ACHN (cell line): ENCODE data around the gene NUBP1.
"Not testable (repeated sequence)": the region's sequence is repeated elsewhere in the genome, so short reads cannot be mapped to it uniquely, and the experiment has no call there.

Experiments used
- DNase-seq: peaks from one replicate; pipeline ENCODE4 v3.0.0-alpha.2; 2015
- in situ Hi-C: cut with HindIII; loops from 2 replicates; pipeline ENCODE4 v1.10.0; 2017; ENCODE audit warnings: low sequenced_read_pairs, low pct_ligation_motif_present, low pct_unique_long_range_greater_than_20kb

Gene NUBP1

DNA sequence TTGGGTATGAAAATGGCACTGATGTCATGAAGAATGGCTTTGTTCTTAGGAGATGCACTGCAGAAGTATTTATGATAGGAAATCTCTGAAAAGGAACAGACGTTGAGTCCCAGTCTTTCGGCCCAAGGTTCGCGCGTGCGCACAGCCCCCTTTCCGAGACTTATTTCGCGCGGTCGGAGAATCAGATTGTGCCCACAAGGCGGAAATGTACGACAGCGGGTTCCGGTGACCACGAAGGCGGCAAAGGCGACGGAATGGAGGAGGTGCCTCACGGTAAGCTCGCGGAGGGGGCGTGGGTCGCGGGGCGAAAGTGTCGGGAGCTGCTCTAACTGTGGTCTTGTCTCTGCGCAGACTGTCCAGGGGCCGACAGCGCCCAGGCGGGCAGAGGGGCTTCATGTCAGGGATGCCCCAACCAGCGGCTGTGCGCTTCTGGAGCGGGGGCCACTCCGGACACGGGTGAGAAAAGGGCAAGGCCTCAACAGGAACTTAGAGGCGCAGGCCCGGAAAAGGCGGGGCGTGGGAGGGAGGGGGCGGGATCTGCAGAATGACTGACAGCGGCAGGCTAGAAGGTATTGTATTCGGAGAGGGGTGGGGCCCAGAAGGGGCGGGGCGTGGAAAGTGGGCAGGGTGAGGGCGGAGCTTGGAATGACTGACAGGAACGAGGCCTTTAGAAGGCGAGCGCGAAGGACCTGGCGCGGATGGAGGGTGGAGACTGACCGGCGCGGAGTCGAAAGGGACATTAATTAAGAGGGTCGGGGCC lies at the start of gene NUBP1:
TSS of gene NUBP1 (plus strand) at position 233 of the 760 bp plus-strand sequence. CDS start at position 255, 22 bp downstream.
- peak; percentile 98 for DNase-seq
- in situ Hi-C loops, result loop anchor here (25.0 kb wide), 2 partner anchors 194 to 231 kb away; partner anchors contain the start of genes CLEC16A and DEXI

GRCh38 chr16:10693889-10694288 lies 49.8 kb upstream of the NUBP1 start:
- DNase-seq, result no peak
- in situ Hi-C loops, result no loop called here

- in situ Hi-C loops, result no loop called here
- no peak for DNase-seq
Measured at GRCh38 chr16:10694306-10694705, 49.3 kb upstream of the NUBP1 start.

GRCh38 chr16:10694830-10695229 lies 48.8 kb upstream of the NUBP1 start, which contains the start of gene TEKT5:
Gene TEKT5 (minus strand): TSS chr16:10694930. CDS start chr16:10694873, 57 bp downstream.
- DNase-seq, result no peak
- in situ Hi-C loops, result no loop called here

- in situ Hi-C loops, result no loop called here
- no peak for DNase-seq
Measured at GRCh38 chr16:10699756-10700155, 43.9 kb upstream of the NUBP1 start.

- in situ Hi-C loops, result no loop called here
Measured at GRCh38 chr16:10708969-10709368, 34.7 kb upstream of the NUBP1 start.

DNA sequence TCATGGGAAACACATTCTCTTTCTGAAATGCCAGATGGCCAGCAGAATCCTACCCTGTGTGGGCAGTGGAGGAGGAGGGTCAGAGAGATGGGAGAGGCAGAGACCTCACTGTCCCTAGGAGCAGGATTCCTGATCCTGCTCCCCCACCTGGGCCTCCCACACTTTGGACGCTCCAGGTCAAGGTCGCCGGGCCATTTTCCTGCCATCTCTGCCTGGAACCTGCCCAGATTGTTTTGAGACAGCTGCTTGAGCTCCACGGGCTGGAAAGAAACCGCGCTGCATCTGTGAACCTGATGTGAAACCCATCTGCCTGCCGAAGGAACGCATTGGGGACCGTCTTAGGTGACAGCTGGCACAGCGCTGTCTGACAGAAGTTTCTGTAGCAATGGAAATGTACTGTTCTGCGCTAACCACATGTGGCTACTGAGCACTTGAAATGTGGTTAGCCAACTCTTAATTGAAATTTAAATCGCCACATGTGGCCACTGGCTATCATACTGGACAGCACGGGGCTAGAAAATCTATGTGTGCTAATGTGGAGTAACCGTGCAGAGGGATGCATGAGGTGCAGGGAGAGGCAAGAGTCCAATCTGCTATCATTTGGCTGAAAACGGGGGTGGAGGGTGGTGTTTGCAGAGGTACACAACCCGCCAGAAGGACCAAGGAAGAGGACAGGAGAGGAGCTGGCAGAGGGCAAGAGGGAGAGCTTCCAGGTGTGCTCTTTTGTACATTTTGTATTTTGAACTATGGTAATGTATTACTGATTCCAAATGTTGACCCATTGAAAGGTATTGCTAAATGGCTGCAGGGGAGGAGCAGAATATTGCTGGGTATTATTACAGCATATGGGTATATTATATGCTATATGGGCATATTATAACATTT lies 15.4 kb upstream of the NUBP1 start:
- DNase-seq, result no peak
- in situ Hi-C loops, result loop anchor here (25.0 kb wide), 2 partner anchors 209 to 216 kb away; partner anchors contain the start of genes CLEC16A and DEXI

More at GRCh38 chr16:10708969-10709368, 34.7 kb upstream of the NUBP1 start:
- DNase-seq, result no peak

GRCh38 chr16:10729104-10730048 lies 14.3 kb upstream of the NUBP1 start:
- in situ Hi-C loops, result loop anchor here (25.0 kb wide), 2 partner anchors 208 to 217 kb away; partner anchors contain the start of genes CLEC16A and DEXI
- DNase-seq, result peak; percentile 82

GRCh38 chr16:10731790-10732189 lies 11.9 kb upstream of the NUBP1 start:
- in situ Hi-C loops, result loop anchor here (25.0 kb wide), 2 partner anchors 206 to 219 kb away; partner anchors contain the start of genes CLEC16A and DEXI
- no peak for DNase-seq

DNA sequence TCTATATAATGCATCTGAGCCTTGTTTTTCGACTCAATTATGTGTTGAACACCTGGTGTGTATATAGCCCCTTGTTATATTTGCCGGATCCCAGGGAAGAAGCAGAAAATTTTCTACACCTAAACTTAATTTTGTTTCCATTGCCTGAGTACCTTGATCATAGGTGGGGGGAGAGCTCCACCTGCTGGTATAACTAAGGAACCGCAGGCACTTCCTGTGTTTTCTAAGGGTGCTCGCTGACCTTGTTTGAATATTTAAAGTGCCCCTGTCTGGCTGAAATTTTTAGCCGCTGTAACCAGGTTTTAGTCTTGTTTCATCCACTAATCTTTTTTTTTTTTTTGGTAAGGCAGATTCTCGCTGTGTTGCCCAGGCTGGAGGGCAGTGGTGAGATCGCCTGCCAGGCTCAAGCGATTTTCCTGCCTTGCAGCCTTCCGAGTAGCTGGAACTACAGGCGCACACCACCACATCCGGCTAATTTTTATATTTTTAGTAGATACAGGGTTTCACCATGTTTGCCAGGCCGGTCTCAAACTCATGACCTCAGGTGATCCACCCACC lies 6.5 kb upstream of the NUBP1 start:
- in situ Hi-C loops, result loop anchor here (25.0 kb wide), 2 partner anchors 200 to 225 kb away; partner anchors contain the start of genes CLEC16A and DEXI

DNA sequence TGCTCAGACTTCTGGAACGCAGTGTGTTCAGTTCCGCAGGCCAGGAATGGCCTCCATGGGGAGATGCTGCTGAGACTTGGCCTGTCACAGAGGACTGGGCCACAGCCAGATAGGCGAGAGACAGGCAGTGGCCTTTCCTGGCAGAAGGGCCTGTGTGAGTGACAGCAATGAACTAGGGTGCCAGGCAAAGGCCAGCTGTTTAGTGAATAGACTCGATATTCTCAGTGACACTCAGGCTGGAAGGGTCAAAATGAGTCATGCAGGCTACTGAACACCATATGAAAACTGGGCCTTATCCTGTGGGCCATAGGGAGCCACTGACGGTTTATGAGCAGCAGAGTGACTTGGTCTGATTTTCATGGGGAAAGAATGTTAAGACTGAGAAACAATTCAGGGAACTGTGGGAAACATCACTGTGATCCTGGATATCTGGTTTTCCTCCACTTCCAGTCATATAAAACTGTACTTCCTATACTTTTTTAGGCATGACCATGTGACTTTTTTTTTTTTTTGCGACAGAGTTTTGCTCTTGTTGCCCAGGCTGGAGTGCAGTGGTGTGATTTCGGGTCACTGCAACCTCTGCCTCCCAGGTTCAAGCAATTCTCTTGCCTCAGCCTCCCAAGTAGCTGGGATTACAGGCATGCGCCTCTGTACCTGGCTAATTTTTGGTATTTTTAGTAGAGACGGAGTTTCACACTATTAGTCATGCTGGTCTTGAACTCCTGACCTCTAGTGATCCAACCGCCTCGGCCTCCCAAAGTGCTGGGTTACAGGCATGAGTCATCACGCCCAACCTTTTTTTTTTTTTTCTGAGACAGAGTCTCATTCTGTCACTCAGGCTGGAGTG lies 5.2 kb upstream of the NUBP1 start:
- in situ Hi-C loops, result loop anchor here (25.0 kb wide), 2 partner anchors 199 to 226 kb away; partner anchors contain the start of genes CLEC16A and DEXI
- DNase-seq, result peak; percentile 82

More for the DNA sequence above, 6.5 kb upstream of the NUBP1 start:
- DNase-seq, result peak; percentile 74

- DNase-seq, result no peak
- in situ Hi-C loops, result loop anchor here (25.0 kb wide), 2 partner anchors 197 to 228 kb away; partner anchors contain the start of genes CLEC16A and DEXI
Measured at GRCh38 chr16:10740000-10740844, 3.4 kb upstream of the NUBP1 start.

DNA sequence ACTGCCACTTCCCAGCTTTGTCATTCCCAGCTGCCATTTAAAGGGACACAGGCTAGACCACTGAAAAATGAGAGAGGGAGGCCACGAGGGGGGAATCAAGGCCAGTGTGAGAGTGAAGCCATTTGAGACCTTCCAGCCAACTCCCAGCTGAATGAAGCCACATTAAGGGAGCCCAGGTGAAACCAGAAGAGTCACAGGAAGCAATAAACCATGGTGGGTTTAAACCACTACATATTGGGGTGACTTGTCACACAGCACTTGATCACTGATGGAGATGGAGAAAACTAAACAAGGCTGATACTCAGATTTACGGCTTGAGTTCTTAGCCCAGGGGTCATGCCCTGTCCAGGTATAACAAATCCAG lies 2.8 kb upstream of the NUBP1 start:
- DNase-seq, result no peak
- in situ Hi-C loops, result loop anchor here (25.0 kb wide), 2 partner anchors 196 to 229 kb away; partner anchors contain the start of genes CLEC16A and DEXI

DNA sequence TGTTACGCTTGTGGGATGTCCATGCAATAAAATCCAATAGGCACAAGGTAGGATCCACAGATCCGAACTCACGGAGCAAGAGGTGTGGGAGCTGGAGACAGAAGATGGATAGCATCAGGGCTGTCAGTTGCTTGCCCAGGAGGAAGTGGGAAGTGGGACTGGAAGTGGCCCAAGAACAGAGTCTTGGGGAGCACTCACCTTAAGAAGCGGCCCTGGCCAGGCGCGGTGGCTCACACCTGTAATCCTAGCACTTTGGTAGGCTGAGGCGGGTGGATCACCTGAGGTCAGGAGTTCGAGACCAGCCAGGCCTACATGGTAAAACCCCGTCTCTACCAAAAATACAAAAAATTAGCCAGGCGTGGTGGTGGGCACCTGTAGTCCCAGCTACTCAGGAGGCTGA lies 2.4 kb upstream of the NUBP1 start:
- in situ Hi-C loops, result loop anchor here (25.0 kb wide), 2 partner anchors 196 to 229 kb away; partner anchors contain the start of genes CLEC16A and DEXI
- DNase-seq, result not testable (repeated sequence)

DNA sequence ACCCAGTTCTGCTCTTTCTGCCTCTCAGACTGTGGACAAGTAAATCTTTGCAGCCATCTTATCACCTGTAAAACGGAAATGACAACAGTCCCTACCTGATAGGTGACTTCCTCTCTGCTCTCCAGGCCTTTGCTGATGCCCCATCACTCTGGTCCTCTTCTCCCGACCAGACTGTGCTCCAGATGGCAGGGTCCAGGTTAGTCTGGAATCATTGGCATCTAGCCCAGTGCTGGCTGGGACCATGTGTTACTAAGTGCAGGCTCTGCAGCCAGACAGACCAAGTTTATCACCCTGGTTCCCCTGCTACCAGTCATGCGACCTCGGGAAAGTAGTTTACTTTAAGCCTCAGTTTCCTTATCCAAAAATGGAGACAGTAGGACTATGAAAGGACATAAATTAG lies 1.8 kb upstream of the NUBP1 start:
- in situ Hi-C loops, result loop anchor here (25.0 kb wide), 2 partner anchors 195 to 230 kb away; partner anchors contain the start of genes CLEC16A and DEXI
- no peak for DNase-seq
